H1 (cell line): ENCODE results near the gene TEK. TPM values are rescaled to one million over a fixed set of nuclear protein-coding genes. Genes with fewer than 3 reads are reported as not detected.

Experiments used
- CTCF ChIA-PET: fragments of 300-600 bp; sonication (Branson Sonifier 250); formaldehyde crosslinking; loops from one replicate; lab custom pipeline; 2021; ENCODE audit not compliant: partially characterized antibody; lab: Charles Lee
- POLR2A ChIA-PET: fragments of 300-600 bp; sonication (Branson Sonifier 250); formaldehyde crosslinking; loops from one replicate; lab custom pipeline; 2021; ENCODE audit warnings: inconsistent platforms; ENCODE audit not compliant: partially characterized antibody; lab: Charles Lee
- DNase-seq, 2 experiments: peaks; one replicate each; pipeline versions ENCODE4 v3.0.0 to v3.0.0-alpha.2; 2010 to 2022; ENCODE audit warnings: low spot score in 2 of 2, low read depth in 1 of 2, mixed read lengths in 1 of 2
- FAIRE-seq: peaks from 2 replicates; lab custom pipeline; 2011; peaks lifted over from hg19 to GRCh38; lab: Jason Lieb, UNC
- H2AFZ ChIP-seq: 2 replicates; pipeline ENCODE4 v1.8.1; 2012; ENCODE audit warnings: low read length, inconsistent platforms
- H2AK5ac ChIP-seq: 2 replicates; pipeline ENCODE4 v1.6.1; 2013; ENCODE audit warnings: low read depth, low read length
- H2BK120ac ChIP-seq: replicated peaks from 2 replicates; pipeline ENCODE3; 2013; ENCODE audit warnings: low read depth, low read length, inconsistent platforms
- H2BK12ac ChIP-seq: 2 replicates; pipeline ENCODE4 v1.6.1; 2013; ENCODE audit warnings: low read depth, low read length
- H2BK15ac ChIP-seq: 2 replicates; pipeline ENCODE4 v1.6.1; 2013; ENCODE audit warnings: low read length
- H2BK20ac ChIP-seq: 2 replicates; pipeline ENCODE4 v1.6.1; 2013; ENCODE audit warnings: low read length
- H2BK5ac ChIP-seq: 2 replicates; pipeline ENCODE4 v1.6.1; 2013; ENCODE audit warnings: low read depth, low read length
- H3K14ac ChIP-seq: 2 replicates; pipeline ENCODE4 v1.6.1; 2013; ENCODE audit warnings: inconsistent platforms; ENCODE audit not compliant: insufficient read length
- H3K18ac ChIP-seq: 2 replicates; pipeline ENCODE4 v1.6.1; 2013; ENCODE audit warnings: low read length; ENCODE audit errors: extremely low read depth
- H3K23ac ChIP-seq: 2 replicates; pipeline ENCODE4 v1.6.1; 2013; ENCODE audit warnings: inconsistent platforms; ENCODE audit not compliant: insufficient read length
- H3K23me2 ChIP-seq: 2 replicates; pipeline ENCODE4 v1.6.1; 2013; ENCODE audit warnings: low read depth, low read length
- H3K27ac ChIP-seq: 2 replicates; pipeline ENCODE4 v1.6.1; 2011; ENCODE audit warnings: low read depth, low read length, inconsistent platforms
- H3K27me3 ChIP-seq, 4 experiments: replicated peaks in 1 of 4; 1 replicate in 1 of 4; 2 replicates in 3 of 4; pipeline versions ENCODE4 v1.6.1 to v1.8.1; 2011 to 2013; ENCODE audit warnings: low read length in 3 of 4, mild to moderate bottlenecking in 3 of 4, inconsistent platforms in 2 of 4, mixed read lengths in 2 of 4, moderate library complexity in 1 of 4; ENCODE audit not compliant: control insufficient read depth in 3 of 4, insufficient read depth in 3 of 4; ENCODE audit errors: extremely low read depth in 1 of 4
- H3K36me3 ChIP-seq, 4 experiments: 2 replicates each; pipeline versions ENCODE4 v1.6.1 to v1.8.1; 2011 to 2013; ENCODE audit warnings: mild to moderate bottlenecking in 4 of 4, low read length in 3 of 4, moderate library complexity in 2 of 4, control low read depth in 1 of 4, inconsistent platforms in 1 of 4; ENCODE audit not compliant: insufficient read depth in 4 of 4, control insufficient read depth in 2 of 4
- H3K4ac ChIP-seq: replicated peaks from 2 replicates; pipeline ENCODE3; 2013; ENCODE audit warnings: low read length, low read depth, mixed read lengths, inconsistent platforms; ENCODE audit not compliant: insufficient read length
- H3K4me1 ChIP-seq, 4 experiments: replicated peaks in 1 of 4; 1 replicate in 1 of 4; 2 replicates in 3 of 4; pipeline versions ENCODE4 v1.6.1 to v1.8.1; 2011 to 2013; ENCODE audit warnings: low read length in 3 of 4, inconsistent platforms in 2 of 4, mixed read lengths in 1 of 4; ENCODE audit not compliant: insufficient read depth in 4 of 4, control insufficient read depth in 3 of 4
- H3K4me2 ChIP-seq, 2 experiments: 2 replicates each; pipeline versions ENCODE4 v1.6.1 to v1.8.1; 2011 to 2013; ENCODE audit warnings: low read depth in 2 of 2, low read length in 2 of 2, control low read depth in 1 of 2, inconsistent platforms in 1 of 2, mild to moderate bottlenecking in 1 of 2; ENCODE audit not compliant: insufficient read depth in 1 of 2
- H3K4me3 ChIP-seq, 4 experiments: fragments of 200-600, 300-600 bp in 1 of 4; sonication (generic), shearing (Covaris generic), sonication (Bioruptor Twin) in 1 of 4; 2 replicates each; pipeline versions ENCODE4 v1.5.1 to v1.8.1; 2011 to 2016; ENCODE audit warnings: low read length in 4 of 4, low read depth in 3 of 4, control low read depth in 2 of 4, inconsistent platforms in 2 of 4, mild to moderate bottlenecking in 2 of 4, mixed read lengths in 1 of 4, moderate library complexity in 1 of 4; ENCODE audit not compliant: insufficient read depth in 2 of 4; ENCODE audit errors: extremely low read depth in 1 of 4
- H3K56ac ChIP-seq: replicated peaks from 2 replicates; pipeline ENCODE3; 2013; ENCODE audit warnings: low read depth, mild to moderate bottlenecking, mixed read lengths, low read length, inconsistent platforms; ENCODE audit not compliant: insufficient read length
- H3K79me1 ChIP-seq: 2 replicates; pipeline ENCODE4 v1.6.1; 2013; ENCODE audit warnings: low read depth, low read length, control low read depth
- H3K79me2 ChIP-seq, 2 experiments: 2 replicates each; pipeline versions ENCODE4 v1.6.1 to v1.8.1; 2012 to 2013; ENCODE audit warnings: low read length in 2 of 2, mild to moderate bottlenecking in 2 of 2, inconsistent platforms in 1 of 2; ENCODE audit not compliant: insufficient read depth in 2 of 2, control insufficient read depth in 1 of 2
- H3K9ac ChIP-seq, 4 experiments: replicated peaks in 1 of 4; 1 replicate in 1 of 4; 2 replicates in 3 of 4; pipeline versions ENCODE4 v1.6.1 to v1.8.1; 2011 to 2013; ENCODE audit warnings: low read depth in 3 of 4, low read length in 3 of 4, control low read depth in 2 of 4, mild to moderate bottlenecking in 2 of 4, moderate library complexity in 2 of 4, inconsistent platforms in 1 of 4; ENCODE audit errors: extremely low read depth in 1 of 4
- H3K9me3 ChIP-seq, 2 experiments: 2 replicates each; pipeline versions ENCODE4 v1.6.1 to v1.8.1; 2012 to 2013; ENCODE audit warnings: mild to moderate bottlenecking in 2 of 2, moderate library complexity in 2 of 2, control low read depth in 1 of 2, inconsistent platforms in 1 of 2, low read depth in 1 of 2, low read length in 1 of 2, mixed read lengths in 1 of 2; ENCODE audit not compliant: insufficient read depth in 2 of 2
- H4K20me1 ChIP-seq, 2 experiments: replicated peaks in 1 of 2; 2 replicates each; pipeline versions ENCODE3 to v1.8.1; 2011 to 2013; ENCODE audit warnings: inconsistent platforms in 2 of 2, low read length in 2 of 2, mild to moderate bottlenecking in 1 of 2; ENCODE audit not compliant: insufficient read depth in 2 of 2, control insufficient read depth in 1 of 2
- H4K5ac ChIP-seq: 2 replicates; pipeline ENCODE4 v1.6.1; 2013; ENCODE audit warnings: low read length, low read depth, mixed read lengths, inconsistent platforms; ENCODE audit not compliant: insufficient read length
- H4K8ac ChIP-seq: 2 replicates; pipeline ENCODE4 v1.8.0; 2013; ENCODE audit warnings: mild to moderate bottlenecking, moderate library complexity, low read length, inconsistent platforms; ENCODE audit not compliant: insufficient read depth; ENCODE audit errors: extremely low read depth
- H4K91ac ChIP-seq: replicated peaks from 2 replicates; pipeline ENCODE3; 2013; ENCODE audit warnings: low read length, mixed read lengths, inconsistent platforms; ENCODE audit not compliant: insufficient read length
- BACH1 ChIP-seq: IDR thresholded peaks from 2 replicates; pipeline ENCODE4 v1.6.1; 2012; ENCODE audit warnings: low read length, improper control_type of control experiment
- CBX5 ChIP-seq: fragments of 300-800, 300-1000 bp; sonication (generic); IDR thresholded peaks from 2 replicates; pipeline ENCODE4 v1.7.1; 2016; ENCODE audit warnings: antibody characterized with exemption, low read length, low read depth
- EZH2 ChIP-seq: fragments of 200-600 bp; sonication (generic); IDR thresholded peaks from 2 replicates; pipeline ENCODE4 v1.7.1; 2012; ENCODE audit warnings: low read depth, mild to moderate bottlenecking, moderate library complexity, low read length, inconsistent platforms; ENCODE audit not compliant: severe bottlenecking
- FOSL1 ChIP-seq: IDR thresholded peaks from 2 replicates; pipeline ENCODE4 v1.6.1; 2011; ENCODE audit warnings: mild to moderate bottlenecking, low read depth, low read length, moderate library complexity; ENCODE audit not compliant: insufficient read depth
- GTF2F1 ChIP-seq: IDR thresholded peaks from 2 replicates; pipeline ENCODE4 v1.6.1; 2012; ENCODE audit warnings: low read depth, low read length, improper control_type of control experiment, borderline replicate concordance
- JUND ChIP-seq: IDR thresholded peaks from 2 replicates; pipeline ENCODE4 v1.6.1; 2011; ENCODE audit warnings: mild to moderate bottlenecking, improper control_type of control experiment, low read length
- KDM4A ChIP-seq: IDR thresholded peaks from one replicate; pipeline ENCODE4 v1.7.1; 2012; ENCODE audit warnings: low read depth, mild to moderate bottlenecking, moderate library complexity, low read length, inconsistent platforms; ENCODE audit not compliant: severe bottlenecking
- NRF1 ChIP-seq: IDR thresholded peaks from 2 replicates; pipeline ENCODE4 v1.6.1; 2011; ENCODE audit warnings: mild to moderate bottlenecking, low read depth, low read length, improper control_type of control experiment
- POLR2A ChIP-seq, 2 experiments: IDR thresholded peaks; 1 replicate in 1 of 2; 2 replicates in 1 of 2; pipeline ENCODE4 v1.6.1; 2011; ENCODE audit warnings: low read depth in 2 of 2, low read length in 2 of 2, mild to moderate bottlenecking in 2 of 2; ENCODE audit errors: control extremely low read depth in 1 of 2
- POLR2AphosphoS5 ChIP-seq: IDR thresholded peaks from 2 replicates; pipeline ENCODE4 v1.6.1; 2011; ENCODE audit warnings: low read depth, low read length
- RNF2 ChIP-seq: fragments of 200-900, 300-1000 bp; sonication (generic); IDR thresholded peaks from 2 replicates; pipeline ENCODE4 v1.7.1; 2016; ENCODE audit warnings: borderline replicate concordance, low read depth, mild to moderate bottlenecking, antibody characterized with exemption, low read length; ENCODE audit not compliant: poor library complexity, severe bottlenecking; ENCODE audit errors: missing control alignments
- SIX5 ChIP-seq: IDR thresholded peaks from 2 replicates; pipeline ENCODE4 v1.6.1; 2011; ENCODE audit warnings: mild to moderate bottlenecking, low read depth, low read length
- SP2 ChIP-seq: IDR thresholded peaks from 2 replicates; pipeline ENCODE4 v1.6.1; 2012; ENCODE audit warnings: mild to moderate bottlenecking, low read length, inconsistent platforms
- TAF7 ChIP-seq: optimal IDR thresholded peaks from 2 replicates; pipeline ENCODE3; 2011; ENCODE audit warnings: low read depth, mild to moderate bottlenecking, inconsistent platforms, low read length, moderate library complexity, borderline replicate concordance
- YY1 ChIP-seq: IDR thresholded peaks from 2 replicates; pipeline ENCODE4 v1.6.1; 2011; ENCODE audit warnings: low read depth, mild to moderate bottlenecking, low read length
- whole genome bisulfite sequencing, 2 experiments: shearing (Covaris generic) in 1 of 2; methylation state at CpG; one replicate each; pipeline versions ENCODE4 v1.1.6 to v1.1.7; 2013 to 2015; ENCODE audit warnings: low lambda C conversion rate in 2 of 2, mixed read lengths in 2 of 2, inconsistent platforms in 1 of 2, low coverage in 1 of 2, missing lambda C conversion rate in 1 of 2; ENCODE audit not compliant: insufficient replicate concordance in 2 of 2, insufficient coverage in 1 of 2, insufficient read length in 1 of 2; ENCODE audit errors: extremely low coverage in 1 of 2, missing lambda C conversion rate in 1 of 2; 5-methylcytosine and 5-hydroxymethylcytosine counted together
- polyA plus RNA-seq, 7 experiments: library from polyadenylated mRNA; depleted of rRNA in 3 of 7; stranded (reverse) in 5 of 7; unstranded in 2 of 7; fragments of >200 nt in 5 of 7; fragments of 200-250 nt in 2 of 7; gene quantifications; 1 replicate in 5 of 7; 2 replicates in 1 of 7; 4 replicates in 1 of 7; pipeline versions ENCODE4 v1.2.1 to v1.2.3, GENCODE V29; 2011 to 2013; ENCODE audit warnings: missing spikeins in 2 of 7, mixed read lengths in 2 of 7
- total RNA-seq: library from RNA; stranded (reverse); fragmentation: NEBNext Ultra II Directional; extraction: Animal tissue kit (Norgen Biotek cat#: 25700); gene quantifications from 2 replicates; pipeline ENCODE4 v1.2.1, GENCODE V29; 2021

TEK gene
- total and polyA plus RNA-seq, 2 of the 8 experiments (the other 6 are each of a cell fraction or from before 2014, with no cell fraction given), result 11.0 to 35.8 TPM

DNA sequence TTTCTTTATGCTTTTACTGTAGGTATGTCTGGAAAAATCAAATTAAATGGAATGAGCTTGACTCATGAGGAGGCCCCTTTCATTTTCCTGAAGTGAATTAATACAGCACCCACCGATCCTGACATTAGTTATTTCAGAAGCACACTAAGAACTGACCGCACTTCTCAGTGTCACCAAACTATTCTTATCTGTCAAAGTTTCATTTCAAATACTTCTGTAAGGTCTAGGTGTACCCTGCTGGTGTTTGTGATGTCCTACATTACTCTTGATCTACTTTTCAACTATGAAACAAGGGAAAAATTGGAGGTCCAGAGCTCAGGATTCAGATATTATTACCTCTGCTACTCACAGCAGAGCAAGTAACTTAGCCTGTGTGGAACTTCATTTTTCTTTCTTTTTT, 1.8 kb upstream of the TEK start:
- no peak overlapping the region for H3K4me3 ChIP-seq
- no peak overlapping the region for H2AK5ac ChIP-seq
- H3K18ac ChIP-seq, result no peak overlapping the region
- no peaks in the 10 kb centered on the region for H3K27me3 ChIP-seq
- H2BK15ac ChIP-seq, result no peak overlapping the region
- H4K20me1 ChIP-seq, result no peaks in the 10 kb centered on the region
- no peak overlapping the region for H3K4ac ChIP-seq
- H2BK5ac ChIP-seq, result no peak overlapping the region
- no peak overlapping the region for H3K4me2 ChIP-seq
- no peaks in the 10 kb centered on the region for H3K36me3 ChIP-seq
- H4K5ac ChIP-seq, result no peak overlapping the region
- H2BK12ac ChIP-seq, result no peak overlapping the region
- no peak overlapping the region for H3K27ac ChIP-seq
- no peak overlapping the region for H3K14ac ChIP-seq
- no peaks in the 10 kb centered on the region for H3K9me3 ChIP-seq
- peaks cover 0 to 8% (median 1%) of the 10 kb centered on the region in 4 experiments; a peak in 1 of 7 replicates for H3K4me1 ChIP-seq
- no peak for FAIRE-seq
- WGBS, 2 experiments, result 98% methylated on average over 2 of the region's 2 CpGs; no CpG with 5 or more reads in 1 of the 2 experiments
- H2BK120ac ChIP-seq, result no peak overlapping the region
- no peak for DNase-seq
- CTCF ChIA-PET, result no interaction called here
- no peak overlapping the region for H2AFZ ChIP-seq
- H3K79me2 ChIP-seq, result peaks cover 0 to 24% of the 10 kb centered on the region in 2 experiments; a peak in 2 of 4 replicates
- no peak overlapping the region for H3K23ac ChIP-seq
- H3K56ac ChIP-seq, result no peak overlapping the region
- peaks cover 5% of the 10 kb centered on the region; the same call in 1 of the 2 replicates for H3K23me2 ChIP-seq
- no peak overlapping the region for H4K91ac ChIP-seq
- H3K9ac ChIP-seq, result no peak overlapping the region
- H3K79me1 ChIP-seq, result no peaks in the 10 kb centered on the region
- H4K8ac ChIP-seq, result no peak overlapping the region
- POLR2A ChIA-PET, result interaction anchor here (0.6 kb wide), 1 partner anchor 46 kb away, joined by 3 read pairs; no protein-coding TSS in a partner anchor
- no peak overlapping the region for H2BK20ac ChIP-seq
- no peak for TF ChIP-seq EZH2
- TF ChIP-seq NRF1, result no peak
- no peak for TF ChIP-seq SP2
- no peak for TF ChIP-seq GTF2F1
- no peak for TF ChIP-seq POLR2AphosphoS5
- no peak for TF ChIP-seq SIX5
- no peak for TF ChIP-seq BACH1
- no peak for TF ChIP-seq KDM4A
- TF ChIP-seq RNF2, result no peak
- no peak for TF ChIP-seq YY1
- TF ChIP-seq TAF7, result no peak
- no peak for TF ChIP-seq CBX5
- TF ChIP-seq POLR2A (IDR thresholded peaks at IDR 0.05; ENCODE audit: control extremely low read depth in 1 of 2, low read depth in 2 of 2, low read length in 2 of 2), result no peak
- no peak for TF ChIP-seq FOSL1
- no peak for TF ChIP-seq JUND
